Mesenchymal stem cell (in vitro differentiated cells and primary cell): ENCODE results near the gene IRF2BPL.

Source experiments
- DNase-seq: peaks from one replicate; pipeline ENCODE4 v3.0.0-alpha.2; 2013
- H2AFZ ChIP-seq: one replicate; pipeline ENCODE4 v1.6.1; 2013; ENCODE audit warnings: low read depth, mild to moderate bottlenecking, control low read depth, inconsistent platforms, low read length, moderate library complexity
- H2AK5ac ChIP-seq: 2 replicates; pipeline ENCODE4 v1.6.1; 2013; ENCODE audit warnings: low read length, moderate library complexity, mild to moderate bottlenecking, inconsistent platforms; ENCODE audit not compliant: severe bottlenecking
- H2BK120ac ChIP-seq: one replicate; pipeline ENCODE4 v1.6.1; 2013; ENCODE audit warnings: low read depth, mild to moderate bottlenecking, inconsistent platforms, low read length, moderate library complexity
- H2BK12ac ChIP-seq, 2 experiments: one replicate each; pipeline ENCODE4 v1.6.1; 2013; ENCODE audit warnings: inconsistent platforms in 2 of 2, low read length in 2 of 2, mild to moderate bottlenecking in 2 of 2, moderate library complexity in 2 of 2, control low read depth in 1 of 2
- H2BK15ac ChIP-seq: one replicate; pipeline ENCODE4 v1.6.1; 2013; ENCODE audit warnings: mild to moderate bottlenecking, low read depth, inconsistent platforms; ENCODE audit not compliant: poor library complexity, severe bottlenecking
- H2BK5ac ChIP-seq: 2 replicates; pipeline ENCODE4 v1.6.1; 2013; ENCODE audit warnings: low read depth, mild to moderate bottlenecking, low read length, control low read depth, inconsistent platforms; ENCODE audit not compliant: poor library complexity, severe bottlenecking
- H3K14ac ChIP-seq, 2 experiments: one replicate each; pipeline ENCODE4 v1.6.1; 2013; ENCODE audit warnings: inconsistent platforms in 2 of 2, low read length in 2 of 2, control low read depth in 1 of 2, mild to moderate bottlenecking in 1 of 2, moderate library complexity in 1 of 2
- H3K18ac ChIP-seq, 2 experiments: one replicate each; pipeline ENCODE4 v1.6.1; 2013; ENCODE audit warnings: inconsistent platforms in 2 of 2, low read length in 2 of 2, control low read depth in 1 of 2, low read depth in 1 of 2, mild to moderate bottlenecking in 1 of 2
- H3K23ac ChIP-seq, 2 experiments: one replicate each; pipeline ENCODE4 v1.6.1; 2013; ENCODE audit warnings: inconsistent platforms in 2 of 2, low read length in 2 of 2, mild to moderate bottlenecking in 2 of 2, moderate library complexity in 2 of 2, control low read depth in 1 of 2
- H3K27ac ChIP-seq: 2 replicates; pipeline ENCODE4 v1.5.1; 2013; ENCODE audit warnings: mild to moderate bottlenecking, moderate library complexity, low read length, control low read depth, inconsistent platforms; ENCODE audit not compliant: poor library complexity, severe bottlenecking
- H3K27me3 ChIP-seq, 2 experiments: 2 replicates each; pipeline versions ENCODE4 v1.6.1 to v1.7.0; 2013; ENCODE audit warnings: low read length in 2 of 2, mild to moderate bottlenecking in 2 of 2, moderate library complexity in 2 of 2, control low read depth in 1 of 2, inconsistent platforms in 1 of 2; ENCODE audit not compliant: control insufficient read depth in 1 of 2, insufficient read depth in 1 of 2
- H3K36me3 ChIP-seq, 2 experiments: 2 replicates each; pipeline versions ENCODE4 v1.6.1 to v1.7.0; 2013; ENCODE audit warnings: low read length in 2 of 2, control low read depth in 1 of 2, inconsistent platforms in 1 of 2, low read depth in 1 of 2, mild to moderate bottlenecking in 1 of 2; ENCODE audit not compliant: insufficient read depth in 2 of 2, control insufficient read depth in 1 of 2
- H3K4ac ChIP-seq, 2 experiments: one replicate each; pipeline ENCODE4 v1.6.1; 2013; ENCODE audit warnings: inconsistent platforms in 2 of 2, low read length in 2 of 2, mild to moderate bottlenecking in 2 of 2, moderate library complexity in 2 of 2, control low read depth in 1 of 2, low read depth in 1 of 2
- H3K4me1 ChIP-seq: 2 replicates; pipeline ENCODE4 v1.6.1; 2013; ENCODE audit warnings: low read depth, low read length, control low read depth; ENCODE audit not compliant: control insufficient read depth, insufficient read depth
- H3K4me2 ChIP-seq: 2 replicates; pipeline ENCODE4 v1.6.1; 2013; ENCODE audit warnings: low read length, mild to moderate bottlenecking, inconsistent platforms; ENCODE audit not compliant: poor library complexity, severe bottlenecking
- H3K4me3 ChIP-seq, 2 experiments: 2 replicates each; pipeline versions ENCODE4 v1.5.1 to v1.7.0; 2013; ENCODE audit warnings: low read length in 2 of 2, mild to moderate bottlenecking in 2 of 2, control low read depth in 1 of 2, low read depth in 1 of 2; ENCODE audit not compliant: insufficient read depth in 1 of 2
- H3K79me1 ChIP-seq: replicated peaks from 2 replicates; pipeline ENCODE4 v1.6.1; 2013; ENCODE audit warnings: mild to moderate bottlenecking, control low read depth, low read length, inconsistent platforms; ENCODE audit not compliant: poor library complexity, severe bottlenecking
- H3K9ac ChIP-seq: 2 replicates; pipeline ENCODE4 v1.7.0; 2013; ENCODE audit warnings: mild to moderate bottlenecking, low read length, moderate library complexity
- H3K9me3 ChIP-seq: 2 replicates; pipeline ENCODE4 v1.7.0; 2013; ENCODE audit warnings: mild to moderate bottlenecking, low read length; ENCODE audit not compliant: control insufficient read depth
- H4K8ac ChIP-seq: one replicate; pipeline ENCODE4 v1.6.1; 2013; ENCODE audit warnings: inconsistent platforms, mild to moderate bottlenecking, low read length, moderate library complexity
- H4K91ac ChIP-seq: one replicate; pipeline ENCODE4 v1.6.1; 2013; ENCODE audit warnings: mild to moderate bottlenecking, low read length, inconsistent platforms
- WGBS: methylation state at CpG from one replicate; pipeline ENCODE4 v1.1.7; 2013; ENCODE audit warnings: mixed read lengths; 5-methylcytosine and 5-hydroxymethylcytosine counted together

IRF2BPL gene

GRCh38 chr14:77071938-77072388 lies 43.5 kb upstream of the IRF2BPL start:
- 84% methylated on average over 3 of the region's 3 CpGs for WGBS
- DNase-seq, result no peak
- Histone ChIP-seq H2BK15ac (no peak overlapping the region), H4K8ac (no peak overlapping the region), H2BK12ac (no peak overlapping the region), H3K9ac (no peak overlapping the region), H3K4me1 (peaks cover 16% of the 10 kb centered on the region), H3K4ac (no peak overlapping the region), H2AK5ac (no peak overlapping the region), H3K23ac (no peak overlapping the region), H3K27ac (no peak overlapping the region), H3K18ac (no peak overlapping the region), H3K36me3 (no peaks in the 10 kb centered on the region), H3K4me2 (no peak overlapping the region), H4K91ac (no peak overlapping the region), H3K9me3 (no peaks in the 10 kb centered on the region), H2BK5ac (no peak overlapping the region), H2AFZ (no peak overlapping the region), H3K79me1 (no peaks in the 10 kb centered on the region), H3K4me3 (no peak overlapping the region), H3K14ac (no peak overlapping the region), H2BK120ac (no peak overlapping the region), H3K27me3 (peaks cover 0 to 5% of the 10 kb centered on the region in 2 experiments)

DNA sequence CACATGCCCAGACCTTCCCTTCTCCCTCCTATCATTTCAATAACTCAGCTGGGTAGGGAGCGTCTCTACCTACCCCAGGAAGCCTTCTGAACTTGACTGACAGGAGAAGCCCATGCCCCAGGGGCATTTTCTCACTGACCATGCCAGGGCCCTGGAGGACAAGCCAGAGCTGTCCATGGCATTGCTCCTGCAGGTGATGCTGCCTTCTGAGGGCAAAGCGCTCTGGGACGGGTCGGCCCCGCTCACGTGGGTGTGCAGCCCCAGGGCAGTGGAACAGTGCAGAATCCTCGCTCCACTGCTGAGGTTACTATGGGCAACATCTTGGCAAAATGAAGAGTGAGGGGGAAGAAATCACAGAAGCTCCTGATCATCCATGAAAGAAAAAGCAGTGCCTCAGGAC lies 41.0 kb upstream of the IRF2BPL start:
- peak overlapping the region in 1 of 2 experiments; percentile 31 for H3K18ac ChIP-seq
- no peaks in the 10 kb centered on the region for H3K9me3 ChIP-seq
- H3K23ac ChIP-seq, result no peak overlapping the region
- WGBS, result 94% methylated on average over 7 of the region's 7 CpGs
- H2AFZ ChIP-seq, result no peak overlapping the region
- peaks cover 19% of the 10 kb centered on the region for H3K4me1 ChIP-seq
- no peak overlapping the region for H3K9ac ChIP-seq
- peak overlapping the region in 1 of 2 experiments; percentile 73 for H2BK12ac ChIP-seq
- H3K4ac ChIP-seq, result no peak overlapping the region
- H2AK5ac ChIP-seq, result peak overlapping the region; percentile 40
- H4K91ac ChIP-seq, result peak overlapping the region; percentile 43
- no peak for DNase-seq
- H2BK15ac ChIP-seq, result no peak overlapping the region
- H3K27ac ChIP-seq, result no peak overlapping the region
- H3K4me3 ChIP-seq, result no peak overlapping the region
- H3K79me1 ChIP-seq, result no peaks in the 10 kb centered on the region
- H3K36me3 ChIP-seq, result no peaks in the 10 kb centered on the region
- H3K27me3 ChIP-seq, result peaks cover 0 to 5% of the 10 kb centered on the region in 2 experiments
- no peak overlapping the region for H2BK120ac ChIP-seq
- H3K14ac ChIP-seq, result no peak overlapping the region
- H3K4me2 ChIP-seq, result no peak overlapping the region
- no peak overlapping the region for H2BK5ac ChIP-seq
- H4K8ac ChIP-seq, result no peak overlapping the region

GRCh38 chr14:77068517-77069200 lies 40.2 kb upstream of the IRF2BPL start:
- Histone ChIP-seq H3K27ac (no peak overlapping the region), H3K79me1 (no peaks in the 10 kb centered on the region), H3K4me1 (peaks cover 19% of the 10 kb centered on the region), H3K9ac (no peak overlapping the region), H4K91ac (no peak overlapping the region), H2BK15ac (no peak overlapping the region), H2BK120ac (no peak overlapping the region), H4K8ac (no peak overlapping the region), H3K9me3 (no peaks in the 10 kb centered on the region), H3K36me3 (no peaks in the 10 kb centered on the region), H3K14ac (no peak overlapping the region), H3K18ac (no peak overlapping the region), H3K4me2 (no peak overlapping the region), H3K23ac (no peak overlapping the region), H2AFZ (no peak overlapping the region), H2BK12ac (peak overlapping the region in 1 of 2 experiments; percentile 0), H2AK5ac (peak overlapping the region; percentile 72), H3K27me3 (peaks cover 0 to 5% of the 10 kb centered on the region in 2 experiments), H2BK5ac (no peak overlapping the region), H3K4ac (no peak overlapping the region), H3K4me3 (no peak overlapping the region)
- 88% methylated on average over 4 of the region's 5 CpGs for WGBS
- DNase-seq, result no peak

- no peak overlapping the region for H4K8ac ChIP-seq
- H2AFZ ChIP-seq, result no peak overlapping the region
- H3K27me3 ChIP-seq, result peaks cover 0 to 5% of the 10 kb centered on the region in 2 experiments
Observed at GRCh38 chr14:77067632-77068516, 39.4 kb upstream of the IRF2BPL start.

More at GRCh38 chr14:77067632-77068516, 39.4 kb upstream of the IRF2BPL start:
- no peak overlapping the region for H4K91ac ChIP-seq
- H3K4ac ChIP-seq, result peak overlapping the region in 1 of 2 experiments; percentile 17
- peak overlapping the region in 1 of 2 experiments; percentile 75 for H2BK12ac ChIP-seq
- H2BK15ac ChIP-seq, result no peak overlapping the region
- peak overlapping the region; percentile 46 for H2AK5ac ChIP-seq
- DNase-seq, result peak; percentile 69
- no peak overlapping the region for H2BK5ac ChIP-seq
- peaks cover 19% of the 10 kb centered on the region for H3K4me1 ChIP-seq
- no peaks in the 10 kb centered on the region for H3K36me3 ChIP-seq
- no peak overlapping the region for H2BK120ac ChIP-seq
- no peaks in the 10 kb centered on the region for H3K79me1 ChIP-seq
- WGBS, result 50% methylated on average over 9 of the region's 11 CpGs
- H3K18ac ChIP-seq, result peak overlapping the region; percentile 11 to 49
- no peak overlapping the region for H3K4me2 ChIP-seq
- no peak overlapping the region for H3K27ac ChIP-seq
- no peaks in the 10 kb centered on the region for H3K9me3 ChIP-seq
- H3K14ac ChIP-seq, result no peak overlapping the region
- peak overlapping the region in 1 of 2 experiments; percentile 74 for H3K23ac ChIP-seq
- H3K9ac ChIP-seq, result no peak overlapping the region
- H3K4me3 ChIP-seq, result no peak overlapping the region
